Fibroblast of skin of right quadriceps (primary cell): ENCODE measurements around the gene GJA4.
"Not testable (repeated sequence)": the region's sequence is repeated elsewhere in the genome, so short reads cannot be mapped to it uniquely, and the experiment has no call there.

ENCODE experiments used
- DNase-seq: peaks from one replicate; pipeline ENCODE4 v3.0.0-alpha.2; 2013

The GJA4 gene

DNA sequence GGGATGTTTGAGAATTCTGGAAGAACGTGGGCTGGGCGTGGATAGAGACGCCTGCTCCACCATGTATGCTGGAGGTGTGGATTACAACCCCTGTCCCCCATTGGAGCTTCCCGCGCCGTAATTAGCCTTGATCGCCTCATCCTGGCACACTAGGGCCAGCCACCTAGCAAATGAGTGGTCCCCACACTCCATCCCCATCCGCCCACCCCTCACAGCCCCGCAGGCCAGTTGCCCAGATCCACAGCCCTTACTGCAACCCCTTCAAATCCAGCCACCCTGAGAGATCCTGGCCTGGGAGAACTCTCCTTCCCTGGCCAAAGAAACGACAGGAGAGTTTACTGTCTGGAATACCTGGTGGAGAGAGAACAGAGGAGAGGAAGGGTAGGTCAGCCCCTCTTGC lies 375 bp upstream of the GJA4 start:
- DNase-seq, result no peak

GRCh38 chr1:34794001-34794789 lies 1.4 kb downstream of the GJA4 start:
- no peak for DNase-seq

DNA sequence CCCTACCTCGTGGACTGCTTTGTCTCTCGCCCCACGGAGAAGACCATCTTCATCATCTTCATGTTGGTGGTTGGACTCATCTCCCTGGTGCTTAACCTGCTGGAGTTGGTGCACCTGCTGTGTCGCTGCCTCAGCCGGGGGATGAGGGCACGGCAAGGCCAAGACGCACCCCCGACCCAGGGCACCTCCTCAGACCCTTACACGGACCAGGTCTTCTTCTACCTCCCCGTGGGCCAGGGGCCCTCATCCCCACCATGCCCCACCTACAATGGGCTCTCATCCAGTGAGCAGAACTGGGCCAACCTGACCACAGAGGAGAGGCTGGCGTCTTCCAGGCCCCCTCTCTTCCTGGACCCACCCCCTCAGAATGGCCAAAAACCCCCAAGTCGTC lies 2.0 kb downstream of the GJA4 start:
- DNase-seq, result no peak

GRCh38 chr1:34795916-34796315 lies 3.1 kb downstream of the GJA4 start:
- DNase-seq, result no peak

DNA sequence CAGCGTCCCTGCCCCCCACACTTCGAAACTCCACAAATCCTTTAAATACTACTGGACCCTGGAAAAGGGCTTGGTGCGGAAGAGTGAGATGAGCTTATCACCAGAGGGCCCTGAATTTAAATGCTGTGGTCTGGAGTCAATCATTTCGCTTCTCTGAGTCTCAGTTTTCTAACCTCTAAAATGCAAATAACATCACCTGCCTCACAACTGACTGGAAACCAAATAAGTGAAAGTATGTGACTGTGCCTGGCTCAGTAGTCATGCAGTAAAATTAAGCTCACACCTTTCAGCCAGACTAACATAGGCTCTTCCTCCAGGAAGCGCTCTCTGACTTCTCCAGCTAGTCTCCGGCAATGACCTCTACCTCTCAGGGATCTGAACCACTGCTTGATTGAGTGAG lies 4.2 kb downstream of the GJA4 start:
- no peak for DNase-seq

GRCh38 chr1:34800214-34800613 lies 7.4 kb downstream of the GJA4 start:
- no peak for DNase-seq

DNA sequence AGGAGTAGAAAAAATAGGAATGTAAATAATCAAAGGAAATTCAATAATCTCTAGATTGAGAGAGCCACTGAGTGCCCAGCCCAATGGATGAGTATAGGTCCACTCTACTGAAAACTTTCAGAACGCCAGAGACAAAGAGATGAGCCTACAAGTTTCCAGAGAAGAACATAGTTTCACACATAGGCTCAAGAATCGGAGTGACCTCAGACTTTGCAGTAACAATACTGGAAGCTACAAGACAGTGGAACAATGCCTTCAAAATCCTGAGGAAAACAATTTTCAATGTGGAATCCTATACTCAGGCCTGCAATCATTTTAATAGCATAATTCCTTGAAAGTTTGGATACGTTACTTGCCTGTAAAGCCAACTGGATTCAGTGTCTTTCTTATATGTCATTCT lies 11.0 kb downstream of the GJA4 start:
- no peak for DNase-seq

DNA sequence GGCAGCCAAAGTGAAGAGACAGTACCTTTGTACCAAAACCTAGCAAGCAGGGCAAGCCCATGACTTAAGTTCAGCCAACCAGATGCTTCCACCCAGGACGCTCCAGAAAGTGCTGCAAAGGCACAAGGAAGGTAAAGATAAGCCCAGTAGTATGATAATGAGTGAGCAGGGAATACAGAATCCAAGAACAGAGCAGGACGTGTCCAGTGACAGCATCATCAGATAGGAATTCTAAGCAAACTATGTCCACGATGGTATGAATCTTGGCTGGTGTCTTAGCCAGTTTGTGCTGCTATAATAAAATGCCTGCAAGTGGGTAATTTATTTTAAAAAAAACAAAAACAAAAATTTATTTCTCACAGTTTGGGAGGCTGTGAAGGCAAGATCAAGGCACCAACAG lies 13.6 kb downstream of the GJA4 start:
- no peak for DNase-seq

DNA sequence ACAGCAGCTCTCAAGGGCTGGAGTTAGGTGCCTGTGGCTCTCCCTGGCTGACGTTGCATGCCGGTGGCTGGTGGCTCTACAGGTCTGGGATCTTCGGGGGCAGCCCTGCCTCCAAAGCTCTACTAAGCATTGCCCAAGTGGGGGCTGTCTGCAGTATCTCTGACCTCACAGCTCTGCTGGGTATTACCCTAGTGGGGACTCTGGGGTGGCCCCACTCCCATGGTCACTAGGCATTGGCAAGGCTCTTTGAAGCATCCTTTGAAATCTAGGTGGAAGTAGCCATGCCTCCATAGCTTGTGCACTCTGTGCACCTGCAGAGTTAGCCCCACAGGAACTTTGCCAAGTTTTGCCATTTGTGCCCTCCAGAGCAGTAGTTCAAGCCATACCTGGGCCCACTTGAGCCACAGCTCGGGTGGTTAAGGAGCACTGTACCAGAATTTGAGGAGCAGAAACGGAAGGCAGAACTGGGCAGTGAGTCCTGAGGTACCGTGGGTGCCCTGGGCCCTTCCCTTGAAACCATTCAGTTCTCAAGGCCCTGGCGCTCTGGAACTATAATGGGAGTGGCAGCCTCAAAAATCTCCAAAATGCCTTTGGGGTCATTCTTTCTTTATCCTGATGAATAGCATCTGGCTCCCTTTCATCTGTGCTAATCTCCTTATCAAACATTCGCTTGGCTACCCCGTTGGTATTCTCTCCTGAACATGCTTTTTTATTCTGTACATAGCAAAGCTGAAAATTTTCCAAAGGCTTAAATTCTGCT lies 15.4 kb downstream of the GJA4 start:
- no peak for DNase-seq

DNA sequence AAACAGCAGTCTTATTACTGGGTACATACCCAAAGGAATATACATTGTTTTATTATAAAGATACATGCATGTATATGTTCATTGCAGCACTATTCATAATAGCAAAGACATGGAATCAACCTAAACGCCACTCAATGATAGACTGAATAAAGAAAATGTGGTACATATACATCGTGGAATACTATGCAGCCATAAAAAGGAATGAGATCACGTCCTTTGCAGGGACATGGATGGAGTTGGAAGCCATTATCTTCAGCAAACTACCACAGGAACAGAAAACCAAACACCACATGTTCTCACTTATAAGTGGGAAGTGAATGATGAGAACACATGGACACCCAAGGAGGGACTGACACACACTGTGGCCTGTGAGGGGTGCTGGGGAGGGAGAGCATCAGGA lies 18.0 kb downstream of the GJA4 start:
- DNase-seq, result not testable (repeated sequence)

GRCh38 chr1:34816332-34816731 lies 23.5 kb downstream of the GJA4 start:
- no peak for DNase-seq

DNA sequence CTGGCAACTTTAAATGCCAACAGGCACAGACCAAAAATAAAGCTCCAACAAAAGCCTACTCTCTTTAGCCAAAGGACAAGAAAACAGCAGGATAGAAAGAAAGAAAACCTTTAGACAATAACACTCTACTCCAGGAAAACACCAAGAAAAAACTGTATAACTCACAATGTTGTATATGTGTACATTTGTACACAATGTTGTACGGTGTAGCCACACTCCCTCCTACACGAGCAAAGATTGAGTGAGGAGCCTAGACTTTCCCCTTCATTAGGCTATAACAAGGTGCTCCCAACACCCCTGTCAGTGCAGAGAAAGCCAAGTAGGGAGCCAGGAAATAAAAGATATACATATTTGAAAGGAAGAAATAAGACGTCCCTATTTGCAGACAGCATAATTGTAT lies 24.0 kb downstream of the GJA4 start:
- no peak for DNase-seq

GRCh38 chr1:34818862-34819261 lies 26.1 kb downstream of the GJA4 start:
- DNase-seq, result not testable (repeated sequence)

DNA sequence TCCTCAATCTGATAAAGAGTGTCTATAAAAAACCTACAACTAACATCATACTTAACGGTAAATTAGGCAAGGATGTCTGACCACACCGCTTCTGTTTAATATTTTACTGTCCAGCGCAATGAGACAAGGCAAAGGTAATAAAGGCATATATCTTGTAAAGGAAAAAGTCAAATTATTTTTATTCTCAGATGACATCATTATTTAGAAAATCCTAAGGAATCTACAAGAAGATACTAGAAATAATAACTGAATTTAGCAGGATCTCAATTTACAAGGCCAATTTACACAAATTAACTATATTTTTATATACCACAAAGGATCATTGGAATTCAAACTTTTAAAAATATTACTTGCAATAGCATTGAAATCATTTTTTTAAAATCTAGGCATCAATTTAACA lies 29.4 kb downstream of the GJA4 start:
- DNase-seq, result no peak

- no peak for DNase-seq
Observed at GRCh38 chr1:34824817-34825454, 32.1 kb downstream of the GJA4 start.

DNA sequence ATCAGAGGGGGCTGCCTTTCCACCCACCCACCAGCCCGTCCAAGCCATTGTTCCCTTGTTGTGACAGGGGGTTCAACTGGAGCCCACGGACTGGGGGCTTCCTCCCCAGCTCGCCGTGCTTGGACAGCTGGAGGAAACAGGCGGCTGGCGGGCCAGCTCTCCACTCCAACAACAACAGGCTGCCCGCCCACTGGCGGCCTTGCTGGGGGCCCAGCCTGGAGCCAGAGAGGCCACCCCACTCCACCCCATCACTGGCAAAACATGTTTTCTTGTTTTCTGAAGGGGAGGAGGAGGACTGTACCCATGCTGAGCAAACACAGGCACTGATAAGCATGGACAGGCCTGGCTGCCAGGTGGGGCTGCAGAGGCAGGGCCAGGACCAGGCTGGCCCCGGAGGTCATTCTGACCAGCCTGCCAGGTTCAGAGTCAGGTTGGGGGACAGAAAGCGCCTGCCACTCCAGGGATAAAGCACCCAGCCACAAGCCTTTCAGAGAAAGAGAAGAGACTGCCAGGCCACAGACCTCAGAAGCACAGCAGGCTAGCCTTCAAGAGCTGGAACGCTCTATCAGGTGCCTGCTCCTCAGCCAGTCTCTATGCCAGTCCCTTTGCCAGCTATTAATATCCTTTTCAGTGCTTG lies 32.8 kb downstream of the GJA4 start:
- DNase-seq, result no peak

DNA sequence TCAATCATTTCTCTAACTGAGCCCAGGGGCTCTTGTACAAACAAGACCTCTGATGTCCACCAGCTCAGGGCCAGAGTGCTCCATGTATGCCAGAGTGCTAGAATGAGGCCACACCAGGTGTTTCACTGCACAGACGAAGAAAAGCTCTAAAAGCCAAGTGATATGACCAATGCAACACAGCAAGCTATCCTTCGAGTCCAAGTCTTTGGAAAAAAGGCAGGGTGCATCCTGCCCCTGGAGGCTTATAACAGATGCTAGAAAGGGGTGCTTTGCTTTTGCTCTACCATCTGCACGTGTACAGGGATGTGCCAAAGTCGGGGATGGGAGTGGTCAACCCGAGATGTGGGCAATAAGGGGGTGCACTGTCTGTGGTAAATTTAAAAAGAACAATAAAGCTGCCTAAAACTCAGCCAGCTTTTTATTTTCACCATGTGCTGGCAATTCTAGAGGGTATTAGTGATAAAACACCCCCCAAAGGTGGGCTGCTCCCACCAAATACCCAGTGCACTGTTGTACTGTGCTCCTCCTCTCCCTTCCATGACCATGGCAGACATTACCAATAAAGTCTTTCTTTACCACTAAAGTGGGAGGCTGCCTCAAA lies 34.6 kb downstream of the GJA4 start:
- no peak for DNase-seq

DNA sequence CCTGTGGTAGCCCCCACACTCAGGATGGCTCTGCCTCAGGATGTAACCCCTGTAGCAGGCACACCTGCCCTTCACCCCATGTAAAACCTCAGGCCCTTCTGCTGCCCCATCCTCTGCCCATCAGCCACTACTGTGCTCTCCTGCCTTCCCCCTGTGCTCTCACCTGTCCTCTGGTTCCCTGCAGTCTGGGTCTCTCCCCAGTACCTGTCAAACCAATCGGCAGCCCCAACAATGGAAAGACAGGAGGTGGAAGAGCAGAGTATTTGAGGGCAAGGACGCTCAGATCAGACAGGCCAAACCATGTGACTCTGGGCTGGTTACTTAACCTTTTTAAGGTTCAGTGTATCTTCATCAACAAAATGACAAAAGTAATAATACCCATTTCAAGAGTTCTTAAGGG lies 35.8 kb downstream of the GJA4 start:
- no peak for DNase-seq

GRCh38 chr1:34829250-34829649 lies 36.5 kb downstream of the GJA4 start:
- no peak for DNase-seq

- DNase-seq, result no peak
Observed at GRCh38 chr1:34831721-34832246, 39.0 kb downstream of the GJA4 start.

DNA sequence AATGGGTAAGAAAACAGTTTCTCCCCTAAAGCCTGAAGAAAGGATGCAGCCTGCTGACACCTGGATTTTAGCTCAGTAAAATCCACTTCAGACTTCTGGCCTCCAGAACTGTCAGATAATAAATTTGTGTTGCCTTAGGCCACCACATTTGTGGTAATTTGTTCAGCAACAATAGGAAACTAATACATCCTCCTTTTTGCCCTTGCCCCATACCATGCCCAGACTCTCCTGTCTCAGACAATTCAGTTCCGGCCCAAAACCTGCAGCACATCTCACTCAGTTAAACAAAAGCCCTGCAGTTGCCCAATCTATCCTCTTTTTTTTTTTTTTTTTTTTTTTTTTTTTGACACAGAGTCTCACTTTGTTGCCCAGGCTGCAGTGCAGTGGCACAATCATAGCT lies 40.9 kb downstream of the GJA4 start:
- DNase-seq, result no peak

- no peak for DNase-seq
Observed at GRCh38 chr1:34839526-34840305, 46.9 kb downstream of the GJA4 start.
